ENCODE results near the gene RSBN1L.

DNA sequence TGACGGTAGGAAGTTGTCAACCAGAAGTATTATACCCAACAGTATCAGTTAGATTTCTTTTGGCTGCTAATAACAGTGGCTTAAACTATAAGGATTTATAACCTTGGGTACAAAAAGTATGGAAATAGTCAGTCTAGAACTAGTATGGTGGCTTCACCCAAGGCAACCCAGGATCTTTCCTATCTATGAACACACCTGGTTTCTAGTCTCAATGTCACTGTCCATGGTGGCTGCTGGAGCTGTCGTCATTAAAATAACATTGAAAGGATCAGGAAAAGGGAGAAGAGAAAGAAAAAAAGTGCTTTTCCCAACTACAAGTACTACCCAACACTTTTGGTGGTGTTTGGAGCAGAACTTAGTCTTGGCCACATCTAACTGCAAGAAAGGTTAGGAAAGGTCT is 130.0 kb downstream of the RSBN1L start:
- TF ChIP-seq, protein P1, sequence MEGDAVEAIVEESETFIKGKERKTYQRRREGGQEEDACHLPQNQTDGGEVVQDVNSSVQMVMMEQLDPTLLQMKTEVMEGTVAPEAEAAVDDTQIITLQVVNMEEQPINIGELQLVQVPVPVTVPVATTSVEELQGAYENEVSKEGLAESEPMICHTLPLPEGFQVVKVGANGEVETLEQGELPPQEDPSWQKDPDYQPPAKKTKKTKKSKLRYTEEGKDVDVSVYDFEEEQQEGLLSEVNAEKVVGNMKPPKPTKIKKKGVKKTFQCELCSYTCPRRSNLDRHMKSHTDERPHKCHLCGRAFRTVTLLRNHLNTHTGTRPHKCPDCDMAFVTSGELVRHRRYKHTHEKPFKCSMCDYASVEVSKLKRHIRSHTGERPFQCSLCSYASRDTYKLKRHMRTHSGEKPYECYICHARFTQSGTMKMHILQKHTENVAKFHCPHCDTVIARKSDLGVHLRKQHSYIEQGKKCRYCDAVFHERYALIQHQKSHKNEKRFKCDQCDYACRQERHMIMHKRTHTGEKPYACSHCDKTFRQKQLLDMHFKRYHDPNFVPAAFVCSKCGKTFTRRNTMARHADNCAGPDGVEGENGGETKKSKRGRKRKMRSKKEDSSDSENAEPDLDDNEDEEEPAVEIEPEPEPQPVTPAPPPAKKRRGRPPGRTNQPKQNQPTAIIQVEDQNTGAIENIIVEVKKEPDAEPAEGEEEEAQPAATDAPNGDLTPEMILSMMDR (IDR thresholded peaks at IDR 0.05; ENCODE audit: extremely low read depth in 1 of 2, insufficient read depth in 1 of 2, low read depth in 1 of 2, low read length in 2 of 2): no peak
- TF ChIP-seq EZH2 (IDR thresholded peaks at IDR 0.05; ENCODE audit: borderline replicate concordance, low read depth, low read length, severe bottlenecking) (no peak), JUN (IDR thresholded peaks at IDR 0.05; ENCODE audit: borderline replicate concordance, insufficient read depth, insufficient read length, low read depth) (no peak), POLR2AphosphoS5 (IDR thresholded peaks at IDR 0.05; ENCODE audit: insufficient read depth, low read depth, low read length) (no peak), POLR2A (IDR thresholded peaks at IDR 0.05; ENCODE audit: low read depth, low read length) (no peak), FOS (IDR thresholded peaks at IDR 0.05; ENCODE audit: borderline replicate concordance, insufficient read depth, low read length) (no peak), GATA2 (IDR thresholded peaks at IDR 0.05; ENCODE audit: insufficient read depth, insufficient read length, low read depth, low read length) (no peak), MYC (IDR thresholded peaks at IDR 0.05; ENCODE audit: low read depth, low read length) (no peak)
- TF ChIP-seq, protein P2, sequence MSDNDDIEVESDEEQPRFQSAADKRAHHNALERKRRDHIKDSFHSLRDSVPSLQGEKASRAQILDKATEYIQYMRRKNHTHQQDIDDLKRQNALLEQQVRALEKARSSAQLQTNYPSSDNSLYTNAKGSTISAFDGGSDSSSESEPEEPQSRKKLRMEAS (IDR thresholded peaks at IDR 0.05; ENCODE audit: insufficient read depth, insufficient read length): no peak
